HG02840 (cell line): Measurements from ENCODE around the gene CHFR.
"Not testable (repeated sequence)": the region's sequence is repeated elsewhere in the genome, so short reads cannot be mapped to it uniquely, and the experiment has no call there.

Experiments used
- ATAC-seq: cut with Tn5 transposase; IDR thresholded peaks from one replicate; pipeline ENCODE4 v1.9.1; 2021; ENCODE audit warnings: mild to moderate bottlenecking, moderate library complexity, moderate number of reproducible peaks; ENCODE audit not compliant: unreplicated experiment, low FRiP score

CHFR gene

GRCh38 chr12:132874620-132875019 is 12.8 kb downstream of the CHFR start:
- not testable (repeated sequence) for ATAC-seq

GRCh38 chr12:132874175-132874574 is 13.2 kb downstream of the CHFR start:
- ATAC-seq: no peak

DNA sequence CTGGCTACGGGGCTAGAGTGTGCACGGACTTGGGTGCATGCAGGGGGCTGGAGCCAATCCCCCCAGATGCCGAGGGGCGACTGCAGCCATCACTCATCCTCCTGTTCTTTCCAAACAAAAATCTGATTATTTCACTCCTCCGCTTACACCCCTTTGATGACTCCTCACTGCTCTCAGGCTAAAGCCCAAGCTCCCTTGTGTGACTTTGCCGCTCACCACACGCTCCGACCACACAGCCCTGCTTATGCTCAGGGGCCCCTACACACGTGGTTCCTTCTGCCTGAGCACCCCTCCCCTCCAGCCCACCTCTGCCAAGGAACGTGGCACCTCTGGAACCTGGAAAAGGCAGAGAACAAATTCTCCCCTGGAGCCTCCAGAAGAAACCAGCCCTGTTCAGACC is 13.7 kb downstream of the CHFR start:
- ATAC-seq: no peak

- no peak for ATAC-seq
Observed at GRCh38 chr12:132872975-132873421, 14.4 kb downstream of the CHFR start.

DNA sequence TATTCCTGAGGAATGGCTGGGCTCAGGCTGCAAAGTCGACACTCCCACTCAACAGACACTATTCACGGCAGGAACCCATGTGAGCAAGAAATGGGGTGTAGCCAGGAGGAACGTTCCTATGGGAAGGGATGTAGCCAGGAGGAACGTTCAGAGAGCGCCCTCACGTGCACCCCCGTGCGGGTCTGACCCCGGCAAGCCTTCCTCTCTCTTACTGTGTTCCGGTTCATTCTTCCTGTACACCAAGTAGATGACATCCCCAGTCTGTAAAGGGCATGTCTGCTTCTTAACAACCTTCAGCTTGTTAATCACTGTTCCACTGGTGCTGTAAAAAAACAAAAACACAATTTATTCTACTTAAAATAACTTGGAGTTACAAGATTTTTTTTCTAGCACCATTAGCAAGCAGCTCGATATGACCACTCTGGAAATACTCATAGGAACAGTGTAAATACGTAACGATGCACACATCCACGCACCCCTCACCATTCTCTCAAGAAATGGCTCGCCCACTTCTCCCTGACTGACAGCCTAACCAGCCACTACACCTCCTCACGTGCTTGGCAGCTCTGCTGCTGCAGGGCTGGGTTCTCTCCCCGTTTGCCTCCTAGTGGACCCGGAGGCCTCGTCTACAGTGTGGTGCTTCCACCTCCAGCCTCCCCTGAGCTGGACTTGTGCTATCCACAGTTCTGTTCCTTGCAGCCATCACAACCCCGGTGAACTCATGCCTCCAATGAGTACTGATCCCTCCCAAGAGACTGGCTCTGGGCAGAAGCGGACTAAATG is 15.1 kb downstream of the CHFR start:
- no peak for ATAC-seq

DNA sequence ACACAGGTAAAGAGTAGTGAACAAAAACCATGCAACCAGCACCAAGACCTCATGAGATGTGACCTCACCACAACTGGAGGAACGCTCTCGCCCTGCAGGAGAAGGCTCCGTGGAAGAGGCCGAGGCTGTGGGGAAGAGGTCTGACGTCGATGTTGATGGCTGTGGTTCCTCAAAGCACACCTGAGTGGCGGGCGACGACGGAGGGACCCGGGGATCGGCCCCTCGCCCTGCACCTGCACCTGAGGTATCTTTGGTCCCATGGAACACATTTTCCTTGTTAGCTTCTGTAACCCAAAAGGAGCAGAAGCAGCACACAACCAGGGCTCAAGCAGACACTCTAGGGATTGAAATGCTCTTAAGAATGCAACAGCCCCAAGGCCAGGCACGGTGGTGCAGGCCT is 17.9 kb downstream of the CHFR start:
- no peak for ATAC-seq

DNA sequence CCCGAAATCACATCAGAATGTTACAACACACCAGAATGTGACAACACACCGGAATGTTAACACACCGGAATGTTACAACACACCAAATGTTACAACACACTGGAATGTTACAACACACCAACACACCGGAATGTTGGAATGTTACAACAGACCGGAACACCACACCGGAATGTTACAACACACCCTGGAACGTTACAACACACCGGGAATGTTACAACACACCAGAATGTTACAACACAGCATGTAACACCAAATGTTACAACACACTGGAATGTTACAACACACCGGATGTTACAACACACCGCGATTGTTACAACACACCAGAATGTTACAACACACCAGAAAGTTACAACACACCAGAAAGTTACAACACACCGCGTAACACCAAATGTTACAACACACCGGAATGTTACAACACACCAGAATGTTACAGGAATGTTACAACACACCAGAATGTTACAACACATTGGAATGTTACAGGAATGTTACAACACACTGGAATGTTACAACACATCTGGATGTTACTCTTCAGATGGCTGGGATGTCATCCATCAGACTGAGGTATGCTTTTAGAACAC is 21.1 kb downstream of the CHFR start:
- no peak for ATAC-seq

GRCh38 chr12:132861558-132861957 is 25.8 kb downstream of the CHFR start:
- ATAC-seq: no peak

- no peak for ATAC-seq
Observed at GRCh38 chr12:132858718-132859266, 28.6 kb downstream of the CHFR start.

GRCh38 chr12:132857019-132857418 is 30.4 kb downstream of the CHFR start:
- ATAC-seq: not testable (repeated sequence)

DNA sequence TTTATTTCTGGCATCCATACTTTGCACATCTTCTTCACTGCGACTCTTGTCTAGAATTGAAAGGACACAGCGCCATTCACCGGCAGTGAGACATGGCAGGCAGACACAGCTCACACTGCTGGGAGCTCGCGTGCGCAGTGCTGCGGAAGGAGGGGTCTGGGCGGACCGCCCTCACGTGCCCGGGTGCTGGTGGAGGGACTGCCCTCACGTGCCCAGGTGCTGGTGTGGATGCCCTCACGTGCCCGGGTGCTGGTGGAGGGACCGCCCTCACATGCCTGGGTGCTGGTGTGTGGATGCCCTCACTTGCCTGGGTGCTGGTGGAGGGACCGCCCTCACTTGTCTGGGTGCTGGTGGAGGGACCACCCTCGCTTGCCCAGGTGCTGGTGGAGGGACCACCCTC is 30.8 kb downstream of the CHFR start:
- ATAC-seq: no peak

- ATAC-seq: not testable (repeated sequence)
Observed at GRCh38 chr12:132855211-132855610, 32.2 kb downstream of the CHFR start.

DNA sequence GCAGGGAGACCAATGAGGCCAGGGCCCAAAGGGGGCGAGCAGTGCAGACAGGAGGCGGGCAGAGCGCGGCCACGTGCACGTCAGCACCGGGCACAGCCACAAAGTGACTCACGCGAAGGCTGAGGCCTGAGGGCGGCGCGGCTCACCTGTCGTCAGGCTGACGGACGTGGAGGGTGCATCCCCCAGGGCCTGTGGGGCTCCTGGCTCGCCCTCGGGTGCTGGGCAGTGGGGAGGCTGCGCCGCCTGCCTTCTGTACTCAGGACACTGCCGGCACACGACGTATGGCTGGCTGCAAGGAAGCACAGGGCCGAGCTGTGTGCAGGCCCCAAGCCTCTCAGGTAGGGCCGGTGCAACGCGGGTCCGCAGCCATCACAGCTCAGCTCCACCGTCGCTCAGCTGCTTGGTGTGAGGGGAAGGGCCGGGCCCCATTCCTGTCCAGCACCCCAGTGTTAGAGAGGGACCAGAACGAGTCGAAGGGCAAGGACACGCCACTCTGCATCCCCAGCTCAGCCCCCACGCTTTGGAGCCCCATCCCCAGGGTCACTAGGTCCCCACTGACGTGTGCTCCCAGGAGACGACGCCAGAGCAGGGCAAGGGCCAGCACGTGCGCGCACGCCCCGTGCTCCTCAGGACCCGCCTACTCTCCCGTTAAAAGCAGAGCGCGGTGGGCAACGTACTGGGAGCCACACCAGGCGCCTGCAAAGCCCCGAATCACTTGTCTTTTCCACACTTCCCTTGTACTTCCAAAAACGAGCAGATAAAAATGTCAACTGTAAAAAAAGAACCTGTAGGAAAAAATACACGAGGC is 33.9 kb downstream of the CHFR start:
- ATAC-seq: no peak

DNA sequence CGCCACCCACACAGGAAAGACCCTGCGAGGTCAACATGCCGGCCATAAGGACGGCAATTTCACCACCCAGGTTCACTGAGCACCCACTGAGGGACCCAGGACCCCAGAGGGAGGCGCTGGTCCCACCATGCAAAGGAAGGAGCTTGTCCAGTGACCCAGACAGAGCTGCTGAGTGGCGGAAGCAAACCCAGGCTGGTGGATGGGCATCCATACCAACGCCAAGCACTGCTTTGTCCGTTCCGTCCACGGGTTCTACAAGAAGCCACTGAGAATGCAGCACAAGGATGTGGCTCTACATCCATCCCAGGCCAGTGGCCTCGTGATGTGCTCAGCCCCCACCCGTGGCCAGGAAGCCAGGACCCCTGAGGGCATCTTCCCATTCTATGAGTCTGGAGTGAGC is 34.9 kb downstream of the CHFR start:
- no peak for ATAC-seq

DNA sequence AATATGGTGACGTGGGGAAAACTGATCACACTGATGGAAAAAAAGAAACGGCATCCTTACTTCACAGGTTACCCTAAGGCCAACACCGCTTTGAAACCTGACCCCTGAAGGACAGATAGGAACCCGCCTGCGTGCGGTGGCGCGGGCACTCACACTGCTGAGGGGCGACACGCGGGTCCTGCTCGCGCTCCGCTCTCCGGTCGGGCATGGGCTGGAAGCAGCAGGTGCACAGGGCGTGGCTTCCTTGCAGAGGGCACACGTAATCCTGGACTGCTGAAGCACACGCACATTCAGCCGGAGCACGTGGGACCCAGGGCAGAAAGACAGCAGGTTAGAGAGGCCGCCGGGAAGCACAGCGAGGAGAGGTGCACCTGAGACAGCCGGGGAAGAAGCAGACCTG is 35.9 kb downstream of the CHFR start:
- ATAC-seq: no peak

DNA sequence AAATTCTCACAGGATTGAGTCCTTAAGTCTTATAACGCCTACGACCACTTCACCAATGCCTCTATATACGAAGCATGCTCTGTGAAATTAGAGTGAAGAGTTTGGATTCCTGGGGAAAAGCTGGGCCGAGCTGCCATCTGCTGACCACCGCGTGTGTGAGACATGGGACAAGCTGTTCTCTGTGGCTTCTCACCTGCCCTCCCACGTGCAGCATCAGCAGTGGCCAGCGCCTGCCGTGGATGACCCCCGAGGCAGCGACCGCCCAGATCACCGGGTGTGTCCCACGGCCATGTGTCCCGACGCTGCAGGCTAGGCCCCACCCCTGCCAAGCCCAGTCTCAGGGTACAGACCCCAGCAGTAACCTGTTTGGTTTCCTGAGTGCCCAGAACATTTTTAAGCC is 37.1 kb downstream of the CHFR start:
- ATAC-seq: no peak

- no peak for ATAC-seq
Observed at GRCh38 chr12:132848521-132848920, 38.9 kb downstream of the CHFR start.

DNA sequence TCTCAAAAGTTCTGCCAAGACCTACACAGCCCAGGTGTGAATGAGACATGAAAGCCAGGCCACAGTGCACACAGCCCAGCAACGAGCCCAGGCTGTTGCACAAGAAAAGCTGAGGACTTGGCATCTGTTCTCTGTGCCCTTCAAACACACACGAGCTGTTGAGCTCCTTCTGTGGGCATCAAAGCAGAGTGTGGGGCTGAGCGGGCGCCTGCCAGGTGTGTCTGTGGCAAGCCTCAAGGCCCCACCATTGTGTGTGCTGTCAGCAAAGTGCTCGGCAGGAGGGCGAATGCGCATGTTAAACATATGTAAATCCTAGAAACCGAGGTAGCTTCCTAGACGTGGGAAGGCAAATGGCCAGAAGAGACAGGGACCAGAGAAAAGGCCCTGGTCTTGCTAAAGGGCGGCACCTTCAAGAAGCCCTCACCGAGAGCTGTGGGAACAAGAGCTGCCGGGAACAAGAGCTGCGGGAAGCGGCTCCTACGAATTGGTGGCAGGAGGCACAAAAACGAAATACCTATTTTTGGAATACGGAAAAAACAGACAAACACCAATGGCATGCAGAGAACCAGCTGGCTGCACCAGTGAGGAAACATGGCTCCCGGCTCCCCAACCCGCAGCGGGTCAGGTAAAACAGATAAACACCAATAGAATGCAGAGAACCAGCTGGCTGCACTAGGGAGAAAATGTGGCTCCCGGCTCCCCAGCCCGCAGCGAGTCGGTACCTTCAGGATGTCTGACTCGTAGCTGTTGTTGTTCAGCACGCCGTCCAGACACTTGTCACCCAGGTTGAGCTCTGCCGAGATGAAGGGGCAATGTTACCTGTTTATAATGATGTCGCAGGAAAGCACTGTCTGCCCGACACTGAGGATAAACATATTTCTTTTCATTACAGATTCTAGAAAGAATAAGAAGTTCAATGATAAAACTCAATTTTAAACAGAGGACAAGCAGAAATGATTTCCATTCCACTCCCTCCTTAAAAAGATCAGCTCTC is 39.7 kb downstream of the CHFR start:
- ATAC-seq: no peak

DNA sequence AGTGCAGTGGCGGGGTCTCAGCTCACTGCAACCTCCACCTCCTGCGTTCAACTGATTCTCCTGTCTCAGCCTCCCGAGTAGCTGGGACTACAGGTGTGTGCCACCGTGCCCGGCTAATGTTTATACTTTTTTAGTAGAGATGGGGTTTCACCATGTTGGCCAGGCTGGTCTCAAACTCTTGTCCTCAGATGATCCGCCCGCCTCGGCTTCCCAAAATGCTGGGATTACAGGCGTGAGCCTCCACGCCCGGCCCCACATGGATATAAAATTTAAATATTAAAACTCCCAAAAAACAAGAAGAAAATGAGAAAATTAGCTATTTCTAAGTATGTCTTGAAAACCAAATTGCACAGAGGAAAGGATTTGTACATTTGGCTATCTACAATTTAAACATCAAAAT is 42.7 kb downstream of the CHFR start:
- ATAC-seq: not testable (repeated sequence)
